EL (cell line): ENCODE results near the gene CHAC1.
A peak's percentile ranks its signal among the peaks of the same experiment; 100 is the strongest.

ENCODE experiments used
- DNase-seq: peaks from one replicate; pipeline ENCODE4 v3.0.0-alpha.2; 2016

Gene CHAC1

GRCh38 chr15:40925495-40925862 lies 27.8 kb upstream of the CHAC1 start:
- no peak for DNase-seq

GRCh38 chr15:40925863-40926658 lies 27.2 kb upstream of the CHAC1 start:
- no peak for DNase-seq

DNA sequence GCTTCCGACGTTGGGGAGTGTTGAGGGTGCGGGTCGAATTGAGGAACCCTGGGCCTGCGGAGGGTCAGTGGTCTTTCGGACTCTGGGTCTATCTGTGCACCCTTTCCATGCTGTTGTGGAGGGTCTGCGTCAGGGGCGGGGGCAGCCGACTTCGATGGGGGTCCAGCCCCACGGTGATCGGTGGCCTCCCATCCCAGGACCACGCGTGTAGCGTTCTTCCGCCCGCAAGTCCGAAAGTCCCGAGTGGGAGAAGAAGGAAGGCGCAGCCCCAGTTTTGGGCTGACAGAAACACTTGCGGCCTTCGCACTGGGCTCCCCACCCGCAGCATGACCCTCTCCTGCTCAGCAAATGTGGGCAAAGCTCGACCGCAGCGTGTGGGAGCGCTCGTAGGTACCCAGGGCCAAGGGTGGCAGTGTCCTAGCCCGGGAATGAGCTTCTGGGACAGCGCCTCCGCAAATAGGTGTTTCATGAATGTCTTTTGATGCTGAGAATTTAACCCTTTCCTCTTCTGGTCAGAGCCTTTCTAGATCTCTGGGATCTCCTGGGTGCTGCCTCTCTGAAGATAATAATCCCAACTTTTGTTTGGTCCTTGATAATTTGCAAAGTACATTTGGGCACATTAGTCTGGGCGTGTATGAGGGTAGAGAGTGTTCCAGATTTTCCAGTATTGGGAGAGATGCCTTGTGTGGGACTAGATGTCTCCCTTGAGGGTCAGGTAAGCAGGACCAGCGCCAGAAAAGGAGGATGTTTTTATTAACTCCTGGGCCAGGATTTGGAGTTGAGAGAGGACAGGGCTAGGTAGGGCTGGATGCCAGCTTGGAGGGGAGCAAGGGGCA lies 26.4 kb upstream of the CHAC1 start:
- DNase-seq = no peak

DNA sequence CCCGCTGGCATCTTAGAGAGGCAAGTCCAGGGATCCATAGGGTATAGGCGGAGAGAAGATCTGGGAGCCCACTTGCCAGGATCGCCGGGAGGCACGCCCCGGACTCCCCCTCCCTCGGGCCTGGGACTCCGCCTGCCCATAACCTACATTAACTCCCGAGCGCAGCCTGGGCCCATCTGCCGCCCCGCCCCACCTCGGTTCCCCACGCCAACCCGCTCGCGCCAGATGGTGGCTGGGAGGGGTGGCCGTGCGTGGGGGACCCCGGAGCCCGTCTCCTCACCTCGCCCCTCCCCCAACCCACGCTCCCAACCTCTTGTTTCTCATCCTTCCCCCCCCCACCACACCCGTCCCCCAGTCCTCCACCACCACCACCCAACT lies 25.8 kb upstream of the CHAC1 start:
- DNase-seq = no peak

DNA sequence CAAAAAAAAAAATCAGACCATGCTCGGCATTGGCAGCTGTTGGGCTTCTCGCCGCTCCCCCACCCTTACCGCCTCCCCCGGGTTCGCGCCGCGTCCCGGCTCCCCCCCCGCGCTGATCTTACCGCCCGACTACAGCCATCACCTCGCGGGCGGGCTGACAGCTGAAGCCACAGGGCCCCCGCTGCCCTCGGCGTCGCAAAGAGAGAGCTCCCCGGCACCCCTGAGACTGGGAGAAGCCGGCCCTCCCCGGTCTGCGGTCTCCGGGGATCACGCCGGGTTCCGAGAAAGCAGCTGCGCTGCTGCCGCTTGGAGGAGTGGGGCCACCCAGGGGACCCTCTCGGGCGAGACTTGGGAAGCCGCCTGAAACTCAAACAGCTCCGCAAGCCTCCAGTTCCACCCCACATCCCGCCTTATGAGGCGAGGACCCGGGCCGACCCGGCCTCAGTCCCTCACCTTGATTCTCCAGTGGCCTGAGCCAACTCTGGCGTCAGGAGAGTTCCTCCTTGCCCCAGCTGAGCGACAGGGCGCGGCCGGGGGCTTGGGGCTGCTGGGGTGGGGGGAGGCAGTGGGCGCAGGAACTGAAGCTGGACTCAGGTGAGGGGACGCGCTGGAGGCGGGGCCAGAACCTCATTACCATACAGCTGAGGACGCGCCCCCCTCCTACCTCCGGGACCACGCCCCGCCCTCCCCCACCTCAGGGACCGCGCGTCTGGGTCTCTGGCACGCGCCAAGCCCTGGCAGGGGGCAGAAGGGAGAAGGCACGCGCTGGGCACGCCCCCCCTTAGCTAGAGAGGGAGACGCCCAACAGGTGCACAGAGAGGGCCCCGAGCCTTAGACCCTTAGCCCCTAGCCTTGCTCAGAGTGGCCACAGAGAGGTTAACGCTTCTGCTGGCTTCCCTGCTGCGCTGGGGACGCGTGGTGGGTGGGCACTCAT lies 25.1 kb upstream of the CHAC1 start:
- no peak for DNase-seq

GRCh38 chr15:40928821-40929659 lies 24.2 kb upstream of the CHAC1 start, which contains the start of gene DLL4:
TSS of gene DLL4 (plus strand) at chr15:40929340. CDS start at chr15:40929669, 329 bp downstream.
- peak; percentile 71 for DNase-seq

GRCh38 chr15:40929660-40930429 lies 23.4 kb upstream of the CHAC1 start:
- peak; percentile 68 for DNase-seq

GRCh38 chr15:40930430-40931299 lies 22.6 kb upstream of the CHAC1 start:
- peak; percentile 34 for DNase-seq

DNA sequence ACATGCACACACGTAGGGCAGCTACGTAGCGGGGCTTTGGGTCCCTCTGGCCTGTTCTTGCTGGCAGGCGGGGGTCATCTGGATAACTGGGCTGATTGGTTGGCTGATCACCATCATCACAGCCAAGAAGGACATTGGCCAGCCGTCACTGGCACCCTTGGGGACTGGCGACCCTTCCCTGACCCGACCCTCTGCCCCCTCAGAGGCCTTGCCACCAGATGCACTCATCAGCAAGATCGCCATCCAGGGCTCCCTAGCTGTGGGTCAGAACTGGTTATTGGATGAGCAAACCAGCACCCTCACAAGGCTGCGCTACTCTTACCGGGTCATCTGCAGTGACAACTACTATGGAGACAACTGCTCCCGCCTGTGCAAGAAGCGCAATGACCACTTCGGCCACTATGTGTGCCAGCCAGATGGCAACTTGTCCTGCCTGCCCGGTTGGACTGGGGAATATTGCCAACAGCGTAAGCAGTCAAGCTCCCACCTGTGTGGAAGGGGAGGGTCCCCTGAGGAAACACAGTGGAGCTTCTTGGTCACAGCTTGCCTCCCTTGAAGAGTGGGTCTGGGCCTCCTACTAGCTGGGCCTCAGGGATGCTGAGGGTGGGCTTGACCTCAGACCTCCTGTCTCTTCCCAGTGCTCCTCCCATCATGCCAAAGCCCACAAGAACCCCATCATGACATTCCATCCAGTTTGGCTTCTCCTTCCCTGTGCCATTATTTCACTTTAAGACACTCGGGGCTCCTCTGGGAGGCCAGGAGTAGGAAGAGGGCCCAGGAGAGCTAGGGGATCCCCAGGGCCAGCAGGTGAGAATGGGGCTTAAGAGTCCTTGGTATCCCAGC lies 21.8 kb upstream of the CHAC1 start:
- no peak for DNase-seq

DNA sequence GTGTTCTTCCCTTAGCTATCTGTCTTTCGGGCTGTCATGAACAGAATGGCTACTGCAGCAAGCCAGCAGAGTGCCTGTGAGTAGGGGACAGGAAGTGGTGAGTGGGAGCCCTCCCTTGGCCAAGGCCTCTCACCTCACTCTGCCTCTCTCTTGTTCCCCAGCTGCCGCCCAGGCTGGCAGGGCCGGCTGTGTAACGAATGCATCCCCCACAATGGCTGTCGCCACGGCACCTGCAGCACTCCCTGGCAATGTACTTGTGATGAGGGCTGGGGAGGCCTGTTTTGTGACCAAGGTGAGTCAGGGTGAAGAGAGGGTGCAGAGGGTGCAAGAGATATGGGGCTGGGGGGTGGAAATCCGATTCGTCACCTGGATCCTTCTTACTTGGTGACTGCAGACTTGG lies 21.1 kb upstream of the CHAC1 start:
- no peak for DNase-seq

- no peak for DNase-seq
These were observed 20.4 kb upstream of the CHAC1 start for GRCh38 chr15:40932649-40933516.

- no peak for DNase-seq
These were observed 19.8 kb upstream of the CHAC1 start for GRCh38 chr15:40933517-40933902.

GRCh38 chr15:40934457-40934856 lies 18.8 kb upstream of the CHAC1 start:
- DNase-seq = no peak

- no peak for DNase-seq
These were observed 17.0 kb upstream of the CHAC1 start for GRCh38 chr15:40936234-40936708.

- no peak for DNase-seq
These were observed 16.3 kb upstream of the CHAC1 start for GRCh38 chr15:40936709-40937666.

DNA sequence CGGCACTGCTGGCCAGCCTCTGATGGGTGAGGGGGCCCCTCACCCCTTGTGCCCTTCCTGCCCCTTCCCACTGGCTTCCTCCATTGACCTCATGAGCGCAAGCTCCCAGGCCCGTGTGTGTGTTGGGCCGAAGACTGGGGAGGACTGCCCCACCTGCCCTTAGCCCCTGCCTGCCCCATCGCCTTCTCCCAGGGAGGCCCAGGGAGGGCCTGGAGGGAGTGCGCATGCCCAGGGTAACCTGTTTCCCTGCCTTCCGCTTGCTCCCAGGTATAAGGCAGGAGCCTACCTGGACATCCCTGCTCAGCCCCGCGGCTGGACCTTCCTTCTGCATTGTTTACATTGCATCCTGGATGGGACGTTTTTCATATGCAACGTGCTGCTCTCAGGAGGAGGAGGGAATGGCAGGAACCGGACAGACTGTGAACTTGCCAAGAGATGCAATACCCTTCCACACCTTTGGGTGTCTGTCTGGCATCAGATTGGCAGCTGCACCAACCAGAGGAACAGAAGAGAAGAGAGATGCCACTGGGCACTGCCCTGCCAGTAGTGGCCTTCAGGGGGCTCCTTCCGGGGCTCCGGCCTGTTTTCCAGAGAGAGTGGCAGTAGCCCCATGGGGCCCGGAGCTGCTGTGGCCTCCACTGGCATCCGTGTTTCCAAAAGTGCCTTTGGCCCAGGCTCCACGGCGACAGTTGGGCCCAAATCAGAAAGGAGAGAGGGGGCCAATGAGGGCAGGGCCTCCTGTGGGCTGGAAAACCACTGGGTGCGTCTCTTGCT lies 15.3 kb upstream of the CHAC1 start:
- DNase-seq = peak; percentile 42
